OCI-LY3 (cell line): ENCODE results near the gene TUBB4B.

ENCODE experiments used
- H2AFZ ChIP-seq: fragments of 200-600, 300-600 bp; shearing (Covaris generic); 2 replicates; pipeline ENCODE4 v1.6.0; 2014; ENCODE audit warnings: antibody characterized with exemption, low read depth, low read length
- H3K27ac ChIP-seq: fragments of 200-600, 300-600 bp; sonication (generic); 2 replicates; pipeline ENCODE4 v1.5.1; 2014; ENCODE audit warnings: mild to moderate bottlenecking, low read length, moderate library complexity, mixed read lengths
- H3K27me3 ChIP-seq: fragments of 200-600, 300-600 bp; sonication (generic); 2 replicates; pipeline ENCODE4 v1.6.1; 2014; ENCODE audit warnings: low read depth, low read length, mixed read lengths
- H3K36me3 ChIP-seq: fragments of 200-600, 300-600 bp; sonication (generic); replicated peaks from 2 replicates; pipeline ENCODE3; 2014; ENCODE audit warnings: low read depth, low read length, mixed read lengths
- H3K4me1 ChIP-seq: fragments of 300-600, 200-600 bp; sonication (generic); 2 replicates; pipeline ENCODE4 v1.6.1; 2014; ENCODE audit warnings: low read length, mixed read lengths
- H3K4me2 ChIP-seq: fragments of 200-600, 300-600 bp; sonication (generic); 2 replicates; pipeline ENCODE4 v1.6.1; 2014; ENCODE audit warnings: low read length, mixed read lengths
- H3K4me3 ChIP-seq: fragments of 300-600, 200-600 bp; sonication (generic); 2 replicates; pipeline ENCODE4 v1.5.1; 2014; ENCODE audit warnings: antibody characterized with exemption, mild to moderate bottlenecking, low read length, moderate library complexity
- H3K79me2 ChIP-seq: fragments of 300-600, 200-600 bp; shearing (Covaris generic); 2 replicates; pipeline ENCODE4 v1.6.1; 2014; ENCODE audit warnings: mild to moderate bottlenecking, low read length, mixed read lengths
- H3K9ac ChIP-seq: fragments of 300-600, 200-600 bp; shearing (Covaris generic); 2 replicates; pipeline ENCODE4 v1.6.0; 2014; ENCODE audit warnings: mild to moderate bottlenecking, low read length, moderate library complexity
- H3K9me3 ChIP-seq: fragments of 200-600, 300-600 bp; shearing (Covaris generic); 2 replicates; pipeline ENCODE4 v1.6.1; 2014; ENCODE audit warnings: low read length, mixed read lengths; ENCODE audit not compliant: insufficient read depth
- H4K20me1 ChIP-seq: fragments of 200-600, 300-600 bp; sonication (generic); 2 replicates; pipeline ENCODE4 v1.6.1; 2016; ENCODE audit warnings: low read length, mixed read lengths; ENCODE audit not compliant: insufficient read depth
- CTCF ChIP-seq: fragments of 200-600, 300-600 bp; sonication (generic); IDR thresholded peaks from 2 replicates; pipeline ENCODE4 v1.5.1; 2014; ENCODE audit warnings: antibody characterized with exemption, low read length, low read depth
- EZH2phosphoT487 ChIP-seq: fragments of 200-600 bp; shearing (Covaris generic); IDR thresholded peaks from 2 replicates; pipeline ENCODE4 v1.6.1; 2018; ENCODE audit warnings: antibody characterized with exemption, mixed run types, low read depth

Gene TUBB4B

DNA sequence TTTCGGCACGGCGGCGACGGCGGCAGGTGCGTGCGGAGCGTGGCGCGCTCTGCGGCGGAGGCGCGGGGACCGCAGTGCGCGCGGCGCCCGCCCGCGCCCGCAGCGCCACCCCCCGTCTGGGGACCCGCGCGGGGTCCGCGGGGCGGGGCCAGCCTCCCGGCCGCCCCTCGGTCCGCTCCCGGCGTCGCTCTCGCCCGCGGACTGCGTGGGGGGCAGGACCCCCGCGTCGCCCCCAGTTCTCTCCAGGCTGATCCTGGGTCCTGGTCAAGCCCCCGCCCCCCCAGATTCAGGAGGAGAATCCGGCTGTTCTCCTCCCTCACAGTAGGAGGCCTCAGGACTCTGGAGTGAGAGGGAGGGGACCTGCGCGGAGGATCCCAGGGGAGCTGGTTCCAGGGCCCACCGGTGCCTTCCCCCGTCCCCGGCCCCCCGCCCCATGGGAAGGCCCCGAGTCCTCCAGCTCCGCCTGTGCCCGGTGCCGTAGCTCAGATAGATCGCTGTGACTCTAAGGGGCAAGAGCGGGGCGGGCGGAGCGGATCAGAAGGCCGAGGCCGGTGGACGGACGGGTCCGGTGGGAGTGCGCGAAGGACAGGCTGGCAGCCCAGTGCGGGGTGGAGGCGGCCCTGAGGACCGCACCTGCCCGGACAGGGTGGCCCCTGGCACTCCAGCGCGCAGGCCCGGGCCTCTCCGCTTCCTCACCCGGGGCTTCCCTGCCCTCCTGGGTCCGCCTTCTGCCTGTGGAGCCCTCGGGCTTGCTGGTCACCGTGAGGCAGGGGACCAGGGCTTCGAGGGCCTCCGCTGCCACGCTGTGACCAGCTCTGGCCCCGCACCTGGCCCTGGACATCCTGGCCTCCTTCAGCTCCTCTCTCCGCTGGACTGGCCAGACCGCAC, 18.7 kb upstream of the TUBB4B start, which contains the start of gene RNF208:
RNF208 (minus strand) TSS at position 51 of the 888 bp plus-strand sequence. CDS start 1,028 bp downstream, outside the sequence.
- Histone ChIP-seq H3K79me2 (no peaks in the 10 kb centered on the region), H3K36me3 (no peaks in the 10 kb centered on the region), H3K27ac (peak within 1 kb of the TSS; percentile 14; the same call in 1 of the 2 replicates), H3K9me3 (no peaks in the 10 kb centered on the region), H2AFZ (no peak within 1 kb of the TSS), H3K9ac (peak within 1 kb of the TSS; percentile 62), H3K4me3 (peak within 1 kb of the TSS; percentile 93), H3K27me3 (no peaks in the 10 kb centered on the region), H3K4me2 (peak within 1 kb of the TSS; percentile 75), H4K20me1 (no peaks in the 10 kb centered on the region), H3K4me1 (peaks cover 12% of the 10 kb centered on the region)
- TF ChIP-seq CTCF (no peak), EZH2phosphoT487 (no peak)

- peak overlapping the region; percentile 50 for H3K27ac ChIP-seq
- peak overlapping the region; percentile 91 for H3K9ac ChIP-seq
- H3K4me1 ChIP-seq = peaks cover 15% of the 10 kb centered on the region
- peak overlapping the region; percentile 93 for H3K4me2 ChIP-seq
- peak overlapping the region; percentile 93 for H3K4me3 ChIP-seq
- H3K79me2 ChIP-seq = no peaks in the 10 kb centered on the region
- H4K20me1 ChIP-seq = no peaks in the 10 kb centered on the region
- H2AFZ ChIP-seq = peak overlapping the region; percentile 13; the same call in 1 of the 2 replicates
- no peaks in the 10 kb centered on the region for H3K9me3 ChIP-seq
- no peaks in the 10 kb centered on the region for H3K36me3 ChIP-seq
- no peaks in the 10 kb centered on the region for H3K27me3 ChIP-seq
- TF ChIP-seq EZH2phosphoT487 = no peak
- no peak for TF ChIP-seq CTCF
Observed at GRCh38 chr9:137223078-137223970, 17.8 kb upstream of the TUBB4B start.

GRCh38 chr9:137224830-137225694, 16.0 kb upstream of the TUBB4B start, which contains the start of gene CYSRT1:
TSS of gene CYSRT1 (plus strand) at chr9:137225174. CDS start at chr9:137225622, 448 bp downstream.
- peak within 1 kb of the TSS; percentile 93 for H3K4me3 ChIP-seq
- no peaks in the 10 kb centered on the region for H4K20me1 ChIP-seq
- peak within 1 kb of the TSS; percentile 93 for H3K4me2 ChIP-seq
- no peak within 1 kb of the TSS for H2AFZ ChIP-seq
- peaks cover 15% of the 10 kb centered on the region for H3K4me1 ChIP-seq
- no peak for TF ChIP-seq CTCF
- no peak for TF ChIP-seq EZH2phosphoT487
- no peaks in the 10 kb centered on the region for H3K79me2 ChIP-seq
- H3K9me3 ChIP-seq = no peaks in the 10 kb centered on the region
- no peaks in the 10 kb centered on the region for H3K27me3 ChIP-seq
- H3K36me3 ChIP-seq = no peaks in the 10 kb centered on the region
- peak within 1 kb of the TSS; percentile 50; the same call in 1 of the 2 replicates for H3K27ac ChIP-seq
- peak within 1 kb of the TSS; percentile 91 for H3K9ac ChIP-seq
